ENCODE measurements around the gene SDK1. TPM values are rescaled to one million over a fixed set of nuclear protein-coding genes. Genes with fewer than 3 reads are reported as not detected.

SDK1 gene
- total RNA-seq, 2 donors from 2014 or later = 1.3 to 2.6 TPM

- no peak for DNase-seq
- no peaks in the 10 kb centered on the region for H3K4me1 ChIP-seq
- H3K27me3 ChIP-seq = no peaks in the 10 kb centered on the region
- H3K9me3 ChIP-seq = no peaks in the 10 kb centered on the region
- TF ChIP-seq CTCF (IDR thresholded peaks at IDR 0.05) = no peak
- no peak overlapping the region for H3K27ac ChIP-seq
- H3K4me3 ChIP-seq = no peak overlapping the region
- intact Hi-C loops (cut with DNase I) = no loop called here
- no peak overlapping the region for H3K9ac ChIP-seq (ENCODE audit: low read depth in 2 of 2, low read length in 2 of 2)
- no peaks in the 10 kb centered on the region for H3K36me3 ChIP-seq
Observed at GRCh38 chr7:3649250-3649649, 348.2 kb downstream of the SDK1 start.

- intact Hi-C loops (cut with DNase I) = no loop called here
- no peak overlapping the region for H3K9ac ChIP-seq (ENCODE audit: low read depth in 2 of 2, low read length in 2 of 2)
- no peak for TF ChIP-seq CTCF (IDR thresholded peaks at IDR 0.05)
- H3K9me3 ChIP-seq = no peaks in the 10 kb centered on the region
- no peaks in the 10 kb centered on the region for H3K4me1 ChIP-seq
- no peak overlapping the region for H3K27ac ChIP-seq
- no peak overlapping the region for H3K4me3 ChIP-seq
- H3K36me3 ChIP-seq = no peaks in the 10 kb centered on the region
- DNase-seq = no peak
- H3K27me3 ChIP-seq = no peaks in the 10 kb centered on the region
Observed at GRCh38 chr7:3649678-3650440, 348.8 kb downstream of the SDK1 start.

- Histone ChIP-seq H3K27me3 (no peaks in the 10 kb centered on the region), H3K36me3 (no peaks in the 10 kb centered on the region), H3K27ac (no peak overlapping the region), H3K4me1 (no peaks in the 10 kb centered on the region), H3K9me3 (no peaks in the 10 kb centered on the region), H3K9ac (ENCODE audit: low read depth in 2 of 2, low read length in 2 of 2) (no peak overlapping the region), H3K4me3 (no peak overlapping the region)
- TF ChIP-seq CTCF (IDR thresholded peaks at IDR 0.05) = no peak
- DNase-seq = no peak
- intact Hi-C loops (cut with DNase I) = no loop called here
Observed at GRCh38 chr7:3650844-3651243, 349.8 kb downstream of the SDK1 start.

GRCh38 chr7:3655635-3656034 is 354.6 kb downstream of the SDK1 start:
- intact Hi-C loops (cut with DNase I) = no loop called here

GRCh38 chr7:3657206-3657605 is 356.2 kb downstream of the SDK1 start:
- no peak for DNase-seq
- no peaks in the 10 kb centered on the region for H3K27me3 ChIP-seq
- H3K27ac ChIP-seq = no peak overlapping the region
- H3K4me3 ChIP-seq = no peak overlapping the region
- H3K9me3 ChIP-seq = no peaks in the 10 kb centered on the region
- H3K9ac ChIP-seq (ENCODE audit: low read depth in 2 of 2, low read length in 2 of 2) = no peak overlapping the region
- intact Hi-C loops (cut with DNase I) = no loop called here
- H3K4me1 ChIP-seq = no peaks in the 10 kb centered on the region
- TF ChIP-seq CTCF (IDR thresholded peaks at IDR 0.05) = no peak
- H3K36me3 ChIP-seq = no peaks in the 10 kb centered on the region

More at GRCh38 chr7:3655635-3656034, 354.6 kb downstream of the SDK1 start:
- Histone ChIP-seq H3K4me1 (no peaks in the 10 kb centered on the region), H3K4me3 (no peak overlapping the region), H3K9ac (ENCODE audit: low read depth in 2 of 2, low read length in 2 of 2) (no peak overlapping the region), H3K36me3 (no peaks in the 10 kb centered on the region), H3K27me3 (no peaks in the 10 kb centered on the region), H3K27ac (no peak overlapping the region), H3K9me3 (no peaks in the 10 kb centered on the region)
- TF ChIP-seq CTCF (IDR thresholded peaks at IDR 0.05) = no peak
- no peak for DNase-seq

Data from colonic mucosa (tissue), 4 donors.